ENCODE measurements around the gene CRYBB2.
"Not testable (repeated sequence)": the region's sequence is repeated elsewhere in the genome, so short reads cannot be mapped to it uniquely, and the experiment has no call there.

CRYBB2 gene

GRCh38 chr22:25176175-25176574 lies 43.3 kb upstream of the CRYBB2 start:
- no peak overlapping the region for H3K4me3 Mint-ChIP-seq
- no peaks in the 10 kb centered on the region for H3K27me3 Mint-ChIP-seq (ENCODE audit: low read depth)
- no peak overlapping the region for H3K27ac Mint-ChIP-seq
- peaks cover 37% of the 10 kb centered on the region for H3K36me3 Mint-ChIP-seq (ENCODE audit: low read depth)
- no peaks in the 10 kb centered on the region for H3K4me1 Mint-ChIP-seq
- TF ChIP-seq CTCF (IDR thresholded peaks at IDR 0.05; ENCODE audit: unreplicated experiment in 3 of 3) = no peak
- peaks cover 7% of the 10 kb centered on the region for H3K9me3 Mint-ChIP-seq

- Mint-ChIP-seq H3K4me3 (no peak overlapping the region), H3K4me1 (no peaks in the 10 kb centered on the region), H3K36me3 (ENCODE audit: low read depth) (peaks cover 42% of the 10 kb centered on the region), H3K9me3 (peaks cover 7% of the 10 kb centered on the region), H3K27ac (no peak overlapping the region), H3K27me3 (ENCODE audit: low read depth) (no peaks in the 10 kb centered on the region)
- no peak for TF ChIP-seq CTCF (IDR thresholded peaks at IDR 0.05; ENCODE audit: unreplicated experiment in 3 of 3)
Observed at GRCh38 chr22:25176799-25177198, 42.6 kb upstream of the CRYBB2 start.

- Mint-ChIP-seq H3K9me3 (peaks cover 7% of the 10 kb centered on the region), H3K36me3 (ENCODE audit: low read depth) (peaks cover 42% of the 10 kb centered on the region), H3K27me3 (ENCODE audit: low read depth) (no peaks in the 10 kb centered on the region), H3K4me3 (no peak overlapping the region), H3K4me1 (no peaks in the 10 kb centered on the region), H3K27ac (no peak overlapping the region)
- TF ChIP-seq CTCF (IDR thresholded peaks at IDR 0.05; ENCODE audit: unreplicated experiment in 3 of 3) = no peak
Observed at GRCh38 chr22:25177226-25177625, 42.2 kb upstream of the CRYBB2 start.

- Mint-ChIP-seq H3K4me1 (no peaks in the 10 kb centered on the region), H3K27ac (no peak overlapping the region), H3K9me3 (peaks cover 7% of the 10 kb centered on the region), H3K4me3 (no peak overlapping the region), H3K36me3 (ENCODE audit: low read depth) (peaks cover 40% of the 10 kb centered on the region), H3K27me3 (ENCODE audit: low read depth) (no peaks in the 10 kb centered on the region)
- TF ChIP-seq CTCF (IDR thresholded peaks at IDR 0.05; ENCODE audit: unreplicated experiment in 3 of 3) = no peak
Observed at GRCh38 chr22:25177895-25178294, 41.5 kb upstream of the CRYBB2 start.

GRCh38 chr22:25178348-25178747 lies 41.1 kb upstream of the CRYBB2 start:
- H3K36me3 Mint-ChIP-seq (ENCODE audit: low read depth) = peaks cover 42% of the 10 kb centered on the region
- H3K4me1 Mint-ChIP-seq; H3K27me3 Mint-ChIP-seq (ENCODE audit: low read depth); H3K4me3 Mint-ChIP-seq; H3K27ac Mint-ChIP-seq; H3K9me3 Mint-ChIP-seq: not testable (repeated sequence)

- peaks cover 44% of the 10 kb centered on the region for H3K36me3 Mint-ChIP-seq (ENCODE audit: low read depth)
- not testable (repeated sequence) for H3K4me1 Mint-ChIP-seq; H3K27me3 Mint-ChIP-seq (ENCODE audit: low read depth); H3K9me3 Mint-ChIP-seq; H3K4me3 Mint-ChIP-seq; H3K27ac Mint-ChIP-seq
Observed at GRCh38 chr22:25178869-25179631, 40.4 kb upstream of the CRYBB2 start.

Measured in nephron (organoid).